Stimulated activated CD8-positive, alpha-beta memory T cell treated with anti-CD3 and anti-CD28 coated beads, Interleukin-7, amount 100 ng/mL, for 24 hours (primary cell): ENCODE data around the gene CLIC1.

Experiments used
- DNase-seq: peaks from one replicate; pipeline ENCODE4 v3.0.0-alpha.2; 2020; ENCODE audit warnings: low read depth

Gene CLIC1

DNA sequence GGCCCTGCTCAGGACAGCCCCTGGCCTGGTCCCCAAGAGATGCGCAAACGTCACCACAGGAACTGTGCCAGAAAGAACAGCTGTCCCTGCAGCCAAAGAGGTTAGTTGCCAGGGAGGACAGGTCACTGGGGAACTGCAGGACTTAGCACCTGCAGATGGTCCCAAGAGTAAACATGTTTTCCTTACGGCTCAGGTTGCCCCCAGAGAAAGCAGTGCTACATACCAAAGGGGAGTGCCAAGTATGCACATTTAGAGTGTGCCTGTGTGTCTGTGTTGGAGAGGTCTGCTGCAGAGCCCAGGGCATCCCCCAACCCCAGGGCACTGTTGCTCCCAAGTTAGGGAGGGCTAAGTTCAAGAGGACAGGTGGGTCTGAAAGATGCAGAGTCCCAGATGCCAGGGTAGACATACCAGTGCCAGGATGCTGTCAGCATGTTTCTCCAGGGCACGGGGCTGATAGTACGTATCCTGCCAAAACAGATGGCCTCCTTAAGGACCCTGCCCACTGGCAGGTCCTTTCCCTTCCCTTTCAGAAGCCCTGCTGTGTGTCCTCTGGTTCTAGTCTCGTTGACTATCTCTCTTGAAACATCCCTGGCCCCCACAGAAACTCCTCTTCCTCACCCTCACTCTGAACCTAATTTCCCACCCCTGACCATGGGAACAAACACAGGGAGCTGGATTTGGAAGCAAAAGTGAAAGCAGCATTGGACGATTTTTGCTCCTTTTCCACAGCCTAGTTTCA is 34.5 kb downstream of the CLIC1 start:
- DNase-seq, result no peak

DNA sequence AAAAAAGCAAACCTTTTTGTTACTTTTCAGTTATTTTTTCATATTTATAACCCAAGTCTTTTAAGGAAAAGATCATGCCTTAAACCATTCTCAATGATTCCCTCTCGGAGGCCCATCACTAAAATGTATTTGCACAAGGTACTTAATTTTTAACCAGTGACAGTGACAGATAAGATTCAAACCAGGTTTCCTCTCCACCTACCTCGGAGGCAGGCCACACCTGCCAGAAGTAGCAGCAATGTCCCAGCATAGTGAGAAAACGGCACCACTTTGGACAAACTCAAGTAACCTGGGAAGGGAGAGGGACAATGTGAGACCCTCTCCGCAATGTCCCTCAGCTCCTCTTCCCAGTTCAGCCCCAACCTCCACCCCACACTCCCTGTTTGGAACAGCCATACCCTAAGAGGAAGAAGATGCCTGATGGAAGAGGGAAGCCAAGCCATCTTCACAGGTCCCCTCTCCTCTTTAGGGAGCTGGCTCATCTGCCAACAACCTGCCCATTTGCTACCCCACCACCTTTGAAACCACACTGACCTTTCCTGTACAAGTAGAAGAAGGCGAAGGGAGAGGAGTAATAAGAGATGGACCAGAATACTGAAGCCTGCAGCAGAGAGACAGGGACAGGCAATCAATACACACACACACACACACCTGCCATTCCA is 35.5 kb downstream of the CLIC1 start:
- no peak for DNase-seq

DNA sequence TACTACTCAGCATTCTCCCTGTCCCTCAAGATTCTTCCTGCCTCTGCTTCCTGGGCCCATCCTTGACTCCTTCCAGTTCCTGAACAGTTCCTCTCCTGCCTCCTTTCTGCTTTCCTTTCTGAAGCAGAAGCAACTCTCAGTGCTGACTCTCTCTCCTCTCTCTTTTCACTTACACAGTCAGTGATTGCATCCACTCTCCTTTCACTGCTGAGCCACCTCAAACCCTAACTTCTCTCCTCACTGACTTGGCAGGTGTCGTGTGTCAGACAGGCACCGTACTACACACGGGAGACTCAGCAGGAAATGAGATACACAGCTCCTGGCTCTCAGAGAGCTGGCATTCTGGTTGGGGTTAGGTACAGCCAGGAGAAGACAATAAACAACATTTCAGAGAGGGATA is 38.8 kb downstream of the CLIC1 start:
- no peak for DNase-seq

DNA sequence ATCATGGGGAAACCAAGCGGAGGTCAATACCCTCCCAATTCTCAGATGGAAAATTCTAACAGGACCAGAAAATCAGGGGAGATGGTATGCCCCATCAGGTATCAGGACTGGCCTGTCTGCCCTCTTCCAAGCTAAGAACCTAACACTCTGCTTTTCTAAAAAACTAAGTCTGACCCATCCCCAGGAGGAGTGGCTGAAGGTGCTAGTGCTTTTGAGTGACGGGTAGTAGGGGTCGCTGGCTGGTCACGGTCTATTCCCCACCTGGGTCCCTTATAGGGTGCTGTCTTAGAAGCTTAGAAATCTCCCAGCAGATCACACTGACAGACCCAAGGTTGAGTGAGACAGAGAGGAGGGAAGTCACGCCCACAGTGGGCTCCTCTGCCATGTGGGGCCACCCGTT is 42.8 kb downstream of the CLIC1 start:
- no peak for DNase-seq

DNA sequence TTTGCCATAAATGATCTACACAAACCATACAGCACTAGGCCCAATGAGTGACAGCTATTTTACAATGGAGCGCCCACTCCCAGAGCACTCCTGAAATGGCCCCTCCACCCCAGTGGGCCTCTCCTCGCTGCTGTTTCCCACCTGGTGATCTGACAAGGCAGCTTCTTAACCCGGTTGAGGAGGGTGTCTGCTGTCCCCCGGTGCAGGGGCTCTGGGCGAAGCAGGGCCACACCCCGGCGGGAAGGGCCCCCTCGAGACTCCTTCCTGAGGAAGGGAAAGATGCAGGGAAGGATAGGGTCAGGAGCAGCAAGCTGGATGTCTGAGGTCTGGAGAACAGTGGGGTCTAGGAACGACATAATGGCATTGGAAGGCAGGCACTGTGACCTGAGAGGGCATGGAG is 43.4 kb downstream of the CLIC1 start:
- no peak for DNase-seq

DNA sequence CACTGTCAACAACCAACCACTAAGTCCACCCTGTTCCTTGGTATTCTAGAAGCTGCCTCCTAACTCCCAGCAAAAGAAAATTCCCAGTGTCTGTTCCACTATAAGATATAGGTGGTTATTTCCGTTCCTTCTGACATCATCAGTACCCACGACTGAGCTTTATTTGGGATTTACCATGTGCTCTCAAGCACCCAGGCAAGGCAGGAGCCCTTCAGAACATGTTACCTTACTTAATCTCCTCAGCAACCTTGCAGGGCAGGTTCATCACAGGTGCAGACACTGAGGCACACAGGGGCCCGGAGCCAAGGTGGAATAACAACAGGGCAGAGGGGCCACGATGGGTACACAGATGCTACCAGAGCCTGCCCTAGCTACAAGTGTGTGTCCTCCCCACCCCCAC is 44.0 kb downstream of the CLIC1 start:
- no peak for DNase-seq

DNA sequence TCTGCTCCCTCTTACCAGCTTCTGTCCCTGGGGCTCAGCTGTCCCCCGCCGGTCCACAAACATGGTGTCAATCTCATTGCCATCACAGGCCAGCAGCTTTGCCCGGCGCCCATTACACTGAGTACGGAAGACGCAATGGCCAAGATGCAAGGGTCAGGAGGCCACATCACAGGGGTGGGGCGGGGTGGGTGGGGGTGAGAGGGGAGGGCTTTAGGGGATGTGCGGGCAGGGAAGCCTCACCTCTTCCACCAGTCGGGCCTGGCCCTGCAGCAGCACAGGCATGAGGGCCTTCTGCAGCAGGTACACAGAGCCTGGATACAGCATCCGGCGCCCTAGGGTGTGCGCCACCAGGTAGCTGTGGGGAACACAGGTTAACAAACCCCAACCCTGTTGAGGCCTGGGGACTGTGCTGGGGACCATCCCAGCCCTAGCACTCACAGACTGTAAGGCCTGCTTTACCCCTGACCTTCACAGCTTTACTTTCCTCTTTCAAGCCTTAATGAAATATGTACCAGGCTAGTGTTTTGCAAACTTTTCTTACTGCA is 44.7 kb downstream of the CLIC1 start:
- DNase-seq, result no peak

DNA sequence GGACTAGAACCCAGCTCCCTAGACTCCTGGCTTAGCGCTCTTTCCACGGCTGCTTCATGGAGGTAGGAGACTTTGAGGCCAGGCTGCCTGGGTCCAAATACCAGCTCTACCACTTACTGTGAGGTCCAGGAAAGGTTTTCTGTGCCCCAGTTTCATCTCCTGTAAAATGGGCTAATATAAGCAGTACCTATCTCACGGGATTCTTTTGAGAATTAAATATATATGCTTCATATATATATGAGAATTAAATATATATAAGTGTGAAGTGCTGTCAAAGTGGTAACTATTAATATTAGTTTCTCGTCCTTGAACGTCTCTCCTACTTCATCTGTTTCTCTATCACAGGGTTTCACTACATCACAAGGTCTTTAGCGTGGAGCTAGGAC is 45.3 kb downstream of the CLIC1 start:
- DNase-seq, result no peak

DNA sequence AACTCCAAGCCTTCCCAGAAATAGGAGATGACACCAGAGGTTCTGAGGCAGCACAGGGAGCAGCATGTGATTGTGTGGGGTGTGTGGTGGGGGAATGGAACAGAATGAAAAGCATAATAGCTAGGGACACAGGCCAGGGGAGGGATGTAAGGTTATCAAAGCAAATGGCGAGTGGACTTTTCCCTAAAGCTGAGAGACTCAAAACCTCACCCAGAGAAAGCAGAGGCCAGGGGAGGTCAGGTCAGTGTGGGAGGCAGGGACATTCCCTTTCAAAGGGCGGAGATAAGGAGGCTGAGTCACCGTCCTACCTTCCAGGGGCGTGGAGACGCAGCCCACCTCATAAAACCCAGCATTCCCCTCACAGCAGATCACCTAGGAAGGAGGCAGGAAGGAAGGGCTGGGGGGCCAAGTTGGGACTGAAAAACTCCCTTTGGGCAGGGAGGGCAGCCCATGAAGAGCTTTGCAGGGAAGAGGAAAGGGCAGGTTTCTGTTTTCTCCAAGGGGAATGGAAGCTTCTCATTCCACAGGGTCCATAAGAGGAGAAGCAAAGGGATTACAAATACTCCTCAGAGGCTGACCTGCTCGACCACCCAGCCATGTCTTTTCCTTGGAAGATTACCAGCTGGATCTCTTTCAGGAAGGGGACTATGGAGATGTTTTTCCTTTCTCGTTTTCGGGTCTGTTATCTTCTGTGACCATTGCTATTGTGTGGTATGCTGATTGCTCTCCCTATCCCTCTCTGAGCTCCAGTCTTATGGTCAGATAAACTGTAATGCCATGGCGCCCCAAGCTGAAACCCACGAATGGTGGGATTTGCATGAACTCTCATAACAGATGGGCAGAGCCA is 45.9 kb downstream of the CLIC1 start:
- no peak for DNase-seq

DNA sequence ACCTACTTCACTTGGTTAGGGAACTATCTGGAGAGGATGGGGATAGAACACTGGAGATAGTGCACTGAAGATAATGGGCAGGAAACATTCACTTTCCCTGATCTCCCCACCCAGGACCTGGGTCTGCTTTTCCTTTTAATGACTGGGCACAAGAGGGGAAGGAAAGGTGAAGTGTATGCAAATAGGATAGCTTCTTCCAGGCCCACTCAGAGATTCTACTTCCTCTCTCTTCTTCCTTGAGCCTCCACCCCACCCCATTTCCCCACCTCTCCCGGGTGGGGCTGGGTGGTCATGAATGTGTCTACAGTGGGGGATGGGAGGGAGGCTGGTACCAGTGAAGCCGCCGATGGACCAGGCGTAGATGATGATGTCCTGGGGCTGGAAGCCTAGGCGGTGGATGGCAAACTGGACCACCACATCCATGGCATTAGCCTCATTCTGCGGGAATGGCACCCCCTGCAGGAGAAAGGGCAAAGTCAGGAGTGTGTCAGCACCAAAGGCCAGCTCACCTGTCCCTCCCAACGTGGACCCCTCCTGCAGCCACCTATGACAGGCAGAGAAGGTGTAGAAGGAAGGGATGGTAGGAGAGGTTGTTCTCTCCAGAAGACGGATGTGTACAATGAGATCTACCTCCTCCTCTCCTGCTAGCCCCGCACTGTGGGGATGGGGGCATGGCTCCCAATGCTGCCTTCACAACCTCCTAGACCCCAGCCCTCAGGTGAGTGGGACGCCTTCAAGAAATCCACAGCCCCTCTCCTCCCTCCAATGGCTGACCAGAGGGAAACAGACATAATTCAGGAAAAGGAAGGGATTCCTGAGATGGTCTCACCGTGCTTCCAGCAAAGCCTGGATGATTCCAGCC is 46.9 kb downstream of the CLIC1 start:
- DNase-seq, result no peak

DNA sequence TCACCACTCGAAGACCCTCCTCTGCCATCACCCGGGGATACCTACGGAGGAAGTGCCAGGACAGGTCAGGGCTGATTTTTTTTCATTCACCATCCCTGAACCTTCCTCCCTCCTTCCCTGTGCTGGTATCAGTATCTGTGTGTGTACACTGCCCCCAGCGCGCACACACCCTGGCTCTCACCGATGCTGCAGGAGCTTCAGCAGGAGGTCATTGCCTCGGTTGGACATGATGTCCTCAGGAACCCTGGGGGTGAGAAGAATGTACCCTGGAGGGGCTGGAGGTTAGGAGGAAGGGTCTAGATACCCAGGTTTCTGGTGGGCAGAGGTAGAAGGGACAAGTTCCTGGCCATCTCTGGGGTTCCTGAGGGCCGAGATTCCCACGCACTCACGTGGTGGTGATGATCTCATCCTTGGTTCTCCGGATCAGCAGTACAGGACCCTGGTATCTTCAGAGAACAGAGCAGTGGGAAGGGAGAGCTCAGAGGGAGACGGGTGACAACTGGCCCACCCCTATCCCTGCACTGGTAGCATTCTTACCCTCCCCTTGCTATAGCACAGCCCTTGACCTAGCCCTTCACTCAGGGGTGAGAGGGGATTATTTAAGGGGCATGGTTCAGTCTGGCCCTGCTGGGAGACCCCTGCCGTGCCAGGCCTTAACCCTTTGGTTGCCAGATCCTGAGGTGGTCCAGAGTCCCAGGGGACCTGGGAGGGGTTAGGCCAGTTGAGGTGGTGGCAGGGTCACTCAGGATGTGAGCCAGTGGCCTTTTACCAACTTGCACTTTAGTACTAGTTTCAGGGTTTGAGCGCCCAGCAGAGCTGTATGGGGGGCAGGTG is 48.3 kb downstream of the CLIC1 start:
- no peak for DNase-seq

DNA sequence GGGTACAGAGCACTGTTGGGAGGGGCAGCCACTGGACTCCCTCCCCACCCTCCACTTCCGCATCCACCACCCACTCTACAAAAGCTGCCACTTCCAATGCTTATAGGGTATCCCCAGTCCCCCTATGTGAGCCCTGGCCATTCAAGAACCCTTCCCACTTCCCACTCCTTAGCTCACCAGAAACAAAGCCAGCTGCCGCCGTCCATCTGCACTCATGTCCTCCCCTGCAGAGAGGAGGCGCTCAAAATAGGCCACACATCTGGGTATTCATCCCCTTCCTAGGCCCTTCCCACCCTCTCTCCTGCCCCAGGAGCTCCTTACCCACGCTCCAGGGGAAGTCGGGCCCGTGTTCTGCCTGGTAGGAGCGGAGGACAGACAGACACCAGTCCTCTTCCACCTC is 49.0 kb downstream of the CLIC1 start:
- no peak for DNase-seq

DNA sequence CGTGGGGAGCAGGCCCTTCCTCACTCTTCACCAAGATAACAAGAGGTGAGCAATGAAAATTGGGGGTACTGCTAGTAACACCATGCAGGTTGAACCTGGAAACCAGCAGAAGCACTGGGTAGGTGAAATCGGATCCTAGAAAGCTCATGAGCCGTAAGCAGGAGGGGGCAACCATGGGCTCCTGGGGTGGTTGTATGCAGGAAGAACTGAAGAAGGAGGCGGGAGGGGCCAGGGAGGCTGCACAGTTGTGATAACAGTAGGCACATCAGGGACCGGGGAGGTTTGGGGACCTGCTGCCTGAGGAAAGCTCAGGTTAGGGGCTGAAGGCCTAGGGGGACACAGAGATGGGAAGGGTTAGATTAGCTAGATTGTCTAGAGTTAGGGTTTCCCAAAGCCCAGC is 49.8 kb downstream of the CLIC1 start:
- DNase-seq, result no peak

DNA sequence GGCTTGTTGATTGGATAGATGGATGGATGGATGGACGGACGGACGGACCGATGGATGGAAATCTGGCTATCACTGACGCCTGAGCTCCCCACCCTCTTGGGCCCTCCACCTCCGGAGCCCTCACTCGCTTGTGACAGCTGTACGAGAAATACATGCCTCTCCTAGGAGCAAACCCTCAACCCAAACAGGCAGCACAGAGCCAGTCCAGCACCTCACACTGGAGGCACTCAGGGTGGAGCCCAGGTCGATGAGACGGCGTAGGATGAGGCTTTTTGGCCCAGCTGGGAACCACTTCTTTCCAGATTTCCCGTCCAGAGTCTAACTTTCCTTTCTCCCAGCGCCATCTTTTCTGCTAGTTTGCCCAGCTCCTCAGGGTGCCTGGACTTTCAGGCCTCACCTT is 52.7 kb downstream of the CLIC1 start:
- no peak for DNase-seq

DNA sequence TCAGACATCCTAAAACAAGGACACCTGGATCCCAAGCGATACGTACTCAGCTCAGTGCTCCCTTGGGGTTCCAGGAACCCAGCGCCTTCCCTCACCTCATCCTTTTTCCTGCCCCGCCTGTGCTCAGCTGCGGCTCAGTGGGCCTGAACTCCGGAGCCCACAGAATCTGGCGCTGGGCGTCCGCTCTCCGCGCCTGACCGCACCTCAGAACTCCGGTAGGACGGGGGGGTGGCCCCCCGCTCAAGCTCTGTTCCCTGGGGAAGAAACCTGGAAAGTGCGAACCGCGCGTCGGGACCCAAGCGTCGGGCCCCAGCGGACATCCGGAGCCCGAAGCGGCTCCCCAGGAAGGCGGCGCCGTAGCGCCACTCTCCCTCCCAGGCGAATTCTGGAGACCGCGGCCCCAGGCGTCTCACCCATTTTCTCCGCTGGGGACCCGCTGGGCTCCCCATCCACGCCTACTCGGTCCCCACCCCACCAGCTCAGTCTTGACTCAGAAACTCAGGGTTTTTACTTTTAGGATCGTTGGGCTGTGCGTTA is 55.1 kb downstream of the CLIC1 start:
- no peak for DNase-seq
